ENCODE measurements around the gene SDHB.

The SDHB gene

DNA sequence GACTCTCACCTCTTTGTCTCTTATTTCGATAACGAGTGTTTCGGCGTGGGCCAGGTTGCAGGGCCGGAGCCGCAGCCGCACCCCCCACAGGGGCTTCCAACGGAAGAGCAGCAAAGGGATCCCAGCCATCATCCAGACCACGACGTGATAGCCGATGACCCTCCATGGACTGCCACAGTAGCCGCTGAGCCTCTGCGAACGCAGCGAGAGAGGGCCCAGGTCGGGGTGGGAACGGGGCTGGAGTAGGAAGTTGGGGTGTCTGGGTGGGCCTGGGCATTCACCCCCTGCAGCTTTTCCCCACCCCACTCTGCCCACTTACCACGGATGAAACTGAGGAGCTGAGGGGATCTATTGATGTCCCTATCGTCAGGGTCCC, 48.5 kb downstream of the SDHB start:
- Mint-ChIP-seq H3K27ac (no peak overlapping the region), H3K36me3 (ENCODE audit: low read depth) (peaks cover 5% of the 10 kb centered on the region), H3K4me1 (ENCODE audit: low read depth) (peaks cover 6% of the 10 kb centered on the region), H3K9me3 (no peaks in the 10 kb centered on the region), H3K27me3 (ENCODE audit: low read depth) (no peaks in the 10 kb centered on the region), H3K4me3 (no peak overlapping the region)

DNA sequence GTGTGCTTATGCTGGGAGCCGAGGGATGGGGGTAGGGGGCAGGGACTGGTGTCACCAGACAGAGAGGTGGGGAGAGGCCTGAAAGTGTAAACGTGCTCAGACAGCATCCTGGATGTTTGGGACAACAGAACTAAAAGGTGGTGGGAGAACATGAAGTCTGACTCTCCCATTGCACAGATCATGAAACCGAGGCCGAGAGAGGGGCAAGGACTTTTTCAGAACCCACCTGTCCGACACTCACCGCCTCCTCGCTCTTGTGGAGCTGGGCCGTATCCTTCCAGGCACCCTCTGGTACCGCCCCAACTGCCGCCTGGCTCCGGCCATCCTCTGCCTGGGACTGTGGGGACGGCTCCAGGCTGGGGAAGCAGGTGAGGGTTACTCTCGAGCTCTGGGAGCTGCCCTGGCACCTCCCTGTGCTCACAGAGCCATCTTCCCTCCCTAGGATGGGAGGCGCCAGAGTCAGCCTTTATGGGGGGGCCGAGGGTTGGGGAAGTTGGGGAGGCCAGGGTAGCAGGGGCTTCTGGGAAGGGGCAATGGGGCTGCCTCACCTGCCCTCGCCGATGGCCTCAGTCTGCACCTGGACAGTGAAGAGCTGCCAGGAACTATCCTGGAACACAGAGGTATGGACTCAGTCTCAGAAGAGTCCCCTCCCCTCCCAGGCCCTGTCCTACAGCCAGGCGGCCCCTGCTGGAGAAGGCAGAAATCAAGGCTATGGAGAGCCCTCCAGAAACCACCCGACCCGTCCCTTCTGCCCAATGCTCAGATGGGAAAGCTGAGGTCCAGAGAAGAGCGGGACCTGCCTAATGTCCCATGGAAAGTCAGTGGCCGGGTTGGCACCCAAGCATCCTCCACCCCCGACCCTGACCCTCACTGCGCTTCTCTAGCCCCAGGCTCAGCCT, 49.1 kb downstream of the SDHB start:
- Mint-ChIP-seq H3K36me3 (ENCODE audit: low read depth) (peaks cover 5% of the 10 kb centered on the region), H3K9me3 (no peaks in the 10 kb centered on the region), H3K4me1 (ENCODE audit: low read depth) (peaks cover 2% of the 10 kb centered on the region), H3K4me3 (no peak overlapping the region), H3K27ac (no peak overlapping the region), H3K27me3 (ENCODE audit: low read depth) (no peaks in the 10 kb centered on the region)

GRCh38 chr1:17002524-17002902, 51.3 kb downstream of the SDHB start:
- no peak overlapping the region for H3K4me3 Mint-ChIP-seq
- no peaks in the 10 kb centered on the region for H3K4me1 Mint-ChIP-seq (ENCODE audit: low read depth)
- H3K9me3 Mint-ChIP-seq, result no peaks in the 10 kb centered on the region
- peaks cover 10% of the 10 kb centered on the region for H3K36me3 Mint-ChIP-seq (ENCODE audit: low read depth)
- H3K27me3 Mint-ChIP-seq (ENCODE audit: low read depth), result no peaks in the 10 kb centered on the region
- H3K27ac Mint-ChIP-seq, result no peak overlapping the region

DNA sequence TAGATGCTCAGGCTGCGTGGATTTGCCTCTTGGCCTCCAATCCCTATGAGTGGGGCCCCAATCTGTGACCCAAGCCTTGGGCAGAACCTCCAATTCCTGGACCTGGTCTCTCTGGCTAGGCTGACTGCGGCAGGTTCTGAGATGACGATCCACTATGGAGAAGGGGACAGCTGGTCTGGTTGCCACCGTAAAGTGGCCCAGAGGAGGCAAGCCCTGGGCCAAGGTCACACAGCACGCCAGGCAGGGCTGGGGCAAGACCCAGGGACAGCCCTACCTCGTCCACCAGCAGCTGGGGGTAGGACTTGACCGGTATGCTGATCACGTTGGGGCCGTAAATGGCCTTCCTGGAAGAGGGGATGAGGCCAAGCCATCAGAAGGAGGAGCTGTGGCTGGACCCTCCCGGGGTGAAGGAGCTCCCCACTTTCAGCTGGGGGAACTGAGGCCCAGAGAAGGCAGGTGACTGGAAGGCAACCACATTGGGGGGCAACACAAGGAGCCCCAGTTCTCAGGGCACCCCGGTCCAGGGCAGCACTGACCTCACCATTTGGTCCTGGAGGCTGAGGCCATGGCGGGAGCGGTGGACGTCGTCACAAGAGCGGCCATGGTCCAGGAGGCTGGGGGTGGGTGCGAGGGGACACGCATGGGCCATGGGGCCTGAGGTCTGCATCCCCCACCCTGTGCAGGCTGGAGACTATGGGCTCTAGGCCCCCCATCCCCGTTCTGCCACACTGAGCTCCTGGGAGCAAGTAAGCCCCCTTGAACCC, 51.9 kb downstream of the SDHB start:
- Mint-ChIP-seq H3K9me3 (no peaks in the 10 kb centered on the region), H3K4me1 (ENCODE audit: low read depth) (no peaks in the 10 kb centered on the region), H3K4me3 (no peak overlapping the region), H3K27ac (no peak overlapping the region), H3K36me3 (ENCODE audit: low read depth) (peaks cover 10% of the 10 kb centered on the region), H3K27me3 (ENCODE audit: low read depth) (no peaks in the 10 kb centered on the region)

DNA sequence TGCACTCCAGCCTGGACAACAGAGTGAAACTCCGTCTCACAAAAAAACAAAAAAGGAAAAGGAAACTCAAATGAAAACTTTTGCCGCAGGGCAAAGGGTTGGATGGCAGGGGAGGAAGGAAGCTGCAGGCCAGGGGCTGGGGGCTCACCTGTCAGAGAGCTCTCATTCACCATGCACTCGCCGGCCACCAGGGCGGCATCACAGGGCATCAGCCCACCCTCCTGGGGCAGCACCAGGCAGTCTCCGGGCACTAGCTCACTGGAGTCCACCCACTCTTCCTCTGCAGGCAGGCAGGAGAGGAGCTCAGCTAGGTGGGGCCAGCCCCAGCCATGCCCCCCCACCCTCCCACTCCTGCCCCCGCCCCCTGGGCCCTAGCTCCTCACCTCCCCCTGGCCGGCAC, 54.0 kb downstream of the SDHB start:
- Mint-ChIP-seq H3K36me3 (ENCODE audit: low read depth) (peaks cover 12% of the 10 kb centered on the region), H3K27me3 (ENCODE audit: low read depth) (no peaks in the 10 kb centered on the region), H3K4me1 (ENCODE audit: low read depth) (no peaks in the 10 kb centered on the region), H3K9me3 (no peaks in the 10 kb centered on the region), H3K4me3 (no peak overlapping the region), H3K27ac (no peak overlapping the region)

GRCh38 chr1:16998589-16998988, 55.2 kb downstream of the SDHB start:
- H3K36me3 Mint-ChIP-seq (ENCODE audit: low read depth), result peaks cover 8% of the 10 kb centered on the region
- no peak overlapping the region for H3K27ac Mint-ChIP-seq

GRCh38 chr1:16996845-16997244, 57.0 kb downstream of the SDHB start:
- Mint-ChIP-seq H3K4me3 (no peak overlapping the region), H3K4me1 (ENCODE audit: low read depth) (no peaks in the 10 kb centered on the region), H3K9me3 (no peaks in the 10 kb centered on the region), H3K27ac (no peak overlapping the region), H3K27me3 (ENCODE audit: low read depth) (no peaks in the 10 kb centered on the region), H3K36me3 (ENCODE audit: low read depth) (peaks cover 8% of the 10 kb centered on the region)

More at GRCh38 chr1:16998589-16998988, 55.2 kb downstream of the SDHB start:
- no peaks in the 10 kb centered on the region for H3K27me3 Mint-ChIP-seq (ENCODE audit: low read depth)
- H3K4me1 Mint-ChIP-seq (ENCODE audit: low read depth), result no peaks in the 10 kb centered on the region
- no peak overlapping the region for H3K4me3 Mint-ChIP-seq
- no peaks in the 10 kb centered on the region for H3K9me3 Mint-ChIP-seq

GRCh38 chr1:16993521-16994038, 60.3 kb downstream of the SDHB start:
- Mint-ChIP-seq H3K9me3 (no peaks in the 10 kb centered on the region), H3K4me3 (no peak overlapping the region), H3K27me3 (ENCODE audit: low read depth) (no peaks in the 10 kb centered on the region), H3K4me1 (ENCODE audit: low read depth) (no peaks in the 10 kb centered on the region), H3K36me3 (ENCODE audit: low read depth) (peaks cover 11% of the 10 kb centered on the region), H3K27ac (no peak overlapping the region)

GRCh38 chr1:16992675-16993074, 61.2 kb downstream of the SDHB start:
- peaks cover 10% of the 10 kb centered on the region for H3K36me3 Mint-ChIP-seq (ENCODE audit: low read depth)
- no peaks in the 10 kb centered on the region for H3K27me3 Mint-ChIP-seq (ENCODE audit: low read depth)
- no peak overlapping the region for H3K27ac Mint-ChIP-seq
- no peak overlapping the region for H3K4me3 Mint-ChIP-seq
- no peaks in the 10 kb centered on the region for H3K9me3 Mint-ChIP-seq
- H3K4me1 Mint-ChIP-seq (ENCODE audit: low read depth), result no peaks in the 10 kb centered on the region

DNA sequence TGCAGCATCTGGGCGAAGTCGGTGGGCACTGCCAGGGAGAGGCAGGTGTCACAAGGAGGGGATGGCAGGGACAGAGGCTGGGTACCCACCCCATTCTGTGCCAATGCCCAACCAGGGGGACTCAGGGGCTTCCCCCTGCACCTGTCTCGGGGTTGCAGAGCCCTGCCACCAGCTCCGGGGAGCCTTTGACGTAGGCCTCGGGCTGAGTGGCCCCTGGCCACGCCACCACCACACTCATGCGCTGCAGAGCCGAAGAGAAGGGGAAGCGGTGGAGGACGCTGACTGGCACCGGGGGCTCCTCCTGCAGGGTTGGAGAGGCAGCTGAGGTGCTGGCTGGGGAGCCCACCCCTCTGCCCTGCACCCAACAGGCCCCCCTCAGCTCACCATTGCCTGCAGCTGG, 61.7 kb downstream of the SDHB start:
- peaks cover 10% of the 10 kb centered on the region for H3K36me3 Mint-ChIP-seq (ENCODE audit: low read depth)
- no peak overlapping the region for H3K4me3 Mint-ChIP-seq
- H3K27ac Mint-ChIP-seq, result no peak overlapping the region
- no peaks in the 10 kb centered on the region for H3K9me3 Mint-ChIP-seq
- H3K4me1 Mint-ChIP-seq (ENCODE audit: low read depth), result no peaks in the 10 kb centered on the region
- no peaks in the 10 kb centered on the region for H3K27me3 Mint-ChIP-seq (ENCODE audit: low read depth)

- Mint-ChIP-seq H3K4me3 (no peak overlapping the region), H3K9me3 (no peaks in the 10 kb centered on the region), H3K27ac (no peak overlapping the region), H3K27me3 (ENCODE audit: low read depth) (no peaks in the 10 kb centered on the region), H3K4me1 (ENCODE audit: low read depth) (no peaks in the 10 kb centered on the region), H3K36me3 (ENCODE audit: low read depth) (peaks cover 10% of the 10 kb centered on the region)
Observed at GRCh38 chr1:16991571-16991970, 62.3 kb downstream of the SDHB start.

DNA sequence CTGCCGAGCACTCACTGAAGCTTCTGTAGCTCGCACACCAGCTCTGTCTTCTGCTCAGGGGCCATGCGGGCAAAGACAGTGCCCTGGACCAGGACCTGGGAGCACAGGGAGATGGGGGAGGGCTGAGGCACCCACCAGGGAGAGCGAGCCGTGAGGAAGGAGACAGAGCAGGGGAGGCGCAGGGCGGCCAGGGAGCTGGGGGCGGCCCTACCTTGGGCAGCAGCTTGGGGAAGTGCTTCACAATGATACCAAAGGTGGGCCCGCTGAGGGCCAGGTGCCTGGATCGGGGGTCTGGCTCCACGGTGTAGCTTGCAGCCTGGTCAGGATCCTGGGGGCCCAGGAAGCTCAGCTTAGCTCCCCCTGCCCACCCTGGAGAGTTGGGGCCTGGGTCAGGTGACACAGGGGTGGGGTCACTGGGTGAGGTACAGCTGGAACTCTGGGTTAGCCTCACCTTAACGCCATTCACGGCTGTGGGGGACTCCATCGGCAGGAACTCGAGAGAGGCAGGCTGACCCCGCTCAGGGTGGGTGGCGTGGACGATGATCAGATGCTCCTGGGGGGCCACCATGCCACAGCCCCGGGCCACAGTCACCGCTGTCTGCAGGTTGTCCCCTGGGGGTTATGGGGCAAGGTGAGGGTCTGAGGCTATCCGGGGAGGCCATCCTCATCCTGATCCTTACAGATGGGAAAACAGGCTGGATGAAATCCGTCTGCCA, 64.0 kb downstream of the SDHB start:
- H3K36me3 Mint-ChIP-seq (ENCODE audit: low read depth), result peaks cover 12% of the 10 kb centered on the region
- H3K4me1 Mint-ChIP-seq (ENCODE audit: low read depth), result no peaks in the 10 kb centered on the region
- H3K9me3 Mint-ChIP-seq, result no peaks in the 10 kb centered on the region
- no peak overlapping the region for H3K4me3 Mint-ChIP-seq
- H3K27me3 Mint-ChIP-seq (ENCODE audit: low read depth), result no peaks in the 10 kb centered on the region
- no peak overlapping the region for H3K27ac Mint-ChIP-seq

DNA sequence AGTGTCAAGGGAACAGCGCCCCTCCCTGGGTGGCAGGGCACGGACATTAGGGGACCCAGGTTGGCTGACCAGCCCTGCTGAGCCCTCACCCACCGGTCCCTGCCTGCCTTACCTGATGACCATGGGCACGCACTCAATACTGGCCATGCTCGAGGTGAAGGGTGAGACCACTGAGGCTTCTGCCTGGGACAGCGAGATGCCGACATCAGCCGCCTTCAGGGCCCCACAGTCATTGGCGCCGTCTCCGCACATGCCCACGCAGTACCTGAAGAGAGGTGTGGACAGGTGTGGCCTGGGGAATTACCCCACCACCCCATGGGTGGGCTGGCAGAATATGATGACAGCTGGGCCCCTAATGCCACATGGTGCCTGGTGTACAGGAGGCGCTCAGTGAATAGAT, 65.6 kb downstream of the SDHB start:
- peaks cover 12% of the 10 kb centered on the region for H3K36me3 Mint-ChIP-seq (ENCODE audit: low read depth)

DNA sequence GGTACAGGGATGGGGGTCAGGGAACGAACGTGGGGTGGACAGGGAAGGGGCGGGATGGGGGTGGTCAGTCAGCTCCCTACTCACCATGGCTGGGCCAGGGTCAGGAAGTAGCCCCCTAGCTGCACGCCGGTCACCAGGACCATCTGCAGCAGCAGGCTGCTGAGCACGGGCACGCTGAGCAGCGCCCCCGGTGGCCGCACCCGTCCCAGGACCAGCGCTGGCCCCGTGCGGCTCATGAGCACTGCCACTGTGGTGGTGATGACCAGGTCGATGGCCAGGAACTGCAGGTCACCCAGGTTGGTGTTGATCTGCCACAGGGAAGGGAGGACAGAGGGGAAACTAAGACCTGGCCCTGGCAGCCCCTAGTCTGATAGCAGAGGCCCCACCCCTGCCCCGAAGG, 66.9 kb downstream of the SDHB start:
- H3K36me3 Mint-ChIP-seq (ENCODE audit: low read depth), result peaks cover 12% of the 10 kb centered on the region
- no peaks in the 10 kb centered on the region for H3K9me3 Mint-ChIP-seq
- no peaks in the 10 kb centered on the region for H3K4me1 Mint-ChIP-seq (ENCODE audit: low read depth)
- no peak overlapping the region for H3K4me3 Mint-ChIP-seq
- no peak overlapping the region for H3K27ac Mint-ChIP-seq
- peaks cover 3% of the 10 kb centered on the region for H3K27me3 Mint-ChIP-seq (ENCODE audit: low read depth)

More for the DNA sequence above, 65.6 kb downstream of the SDHB start:
- H3K4me3 Mint-ChIP-seq, result no peak overlapping the region
- H3K4me1 Mint-ChIP-seq (ENCODE audit: low read depth), result no peaks in the 10 kb centered on the region
- no peaks in the 10 kb centered on the region for H3K27me3 Mint-ChIP-seq (ENCODE audit: low read depth)
- H3K27ac Mint-ChIP-seq, result no peak overlapping the region
- no peaks in the 10 kb centered on the region for H3K9me3 Mint-ChIP-seq
